Nephron (organoid): ENCODE data around the gene MEGF9.
"Not testable (repeated sequence)": the region's sequence is repeated elsewhere in the genome, so short reads cannot be mapped to it uniquely, and the experiment has no call there.

Experiments used
- H3K27ac Mint-ChIP-seq, 3 experiments: 2 replicates each; pipeline ENCODE4 v1.8.0; 2020; ENCODE audit warnings: mixed read lengths in 3 of 3, mild to moderate bottlenecking in 2 of 3, moderate library complexity in 1 of 3
- H3K27me3 Mint-ChIP-seq: 2 replicates; pipeline ENCODE4 v1.8.0; 2021; ENCODE audit warnings: low read depth, mild to moderate bottlenecking, moderate library complexity, mixed read lengths
- H3K36me3 Mint-ChIP-seq: 2 replicates; pipeline ENCODE4 v1.8.0; 2020; ENCODE audit warnings: low read depth, mixed read lengths
- H3K4me1 Mint-ChIP-seq: 2 replicates; pipeline ENCODE4 v1.8.0; 2020; ENCODE audit warnings: mixed read lengths
- H3K4me3 Mint-ChIP-seq, 3 experiments: 2 replicates each; pipeline ENCODE4 v1.8.0; 2020; ENCODE audit warnings: mild to moderate bottlenecking in 3 of 3, mixed read lengths in 3 of 3, moderate library complexity in 2 of 3
- H3K9me3 Mint-ChIP-seq: 2 replicates; pipeline ENCODE4 v1.8.0; 2020; ENCODE audit warnings: mixed read lengths
- TF ChIP-seq, protein P1 (sequence below), 3 experiments: fragments of 200-600 bp; sonication (generic); IDR thresholded peaks; one replicate each; pipeline ENCODE4 v1.5.0; 2021; ENCODE audit warnings: antibody characterized with exemption in 3 of 3; ENCODE audit not compliant: unreplicated experiment in 3 of 3

Gene MEGF9

DNA sequence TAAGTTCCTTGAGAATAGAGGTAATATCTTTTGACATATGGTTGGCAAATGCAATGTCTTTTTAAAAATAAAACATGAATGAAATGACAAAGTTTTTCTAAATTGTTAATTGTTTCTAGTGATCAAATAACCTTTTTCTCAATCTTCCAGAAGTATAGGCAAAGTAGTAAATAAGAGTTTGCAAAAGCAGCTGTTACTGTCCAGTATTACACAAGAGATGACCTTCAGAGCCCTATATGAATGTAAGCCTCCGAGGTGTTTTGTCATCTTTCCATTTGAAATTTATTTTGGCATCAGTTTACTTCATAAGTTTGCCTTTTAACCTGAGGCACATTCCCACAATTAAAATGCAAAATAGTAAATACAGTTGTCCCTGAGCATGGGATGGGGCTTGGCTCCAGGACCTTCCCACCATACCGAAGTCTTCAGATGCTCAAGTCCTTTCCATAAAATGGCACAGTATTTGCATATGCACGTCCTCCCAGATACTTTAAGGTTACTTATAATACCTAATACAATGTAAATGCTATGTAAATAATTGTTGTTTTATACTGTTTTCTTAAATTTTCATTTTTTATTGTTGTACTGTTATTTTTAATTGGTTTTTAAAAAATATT lies 65.6 kb downstream of the MEGF9 start:
- Mint-ChIP-seq H3K4me1 (peaks cover 4% of the 10 kb centered on the region), H3K4me3 (no peak overlapping the region), H3K9me3 (no peaks in the 10 kb centered on the region), H3K27me3 (no peaks in the 10 kb centered on the region), H3K36me3 (no peaks in the 10 kb centered on the region), H3K27ac (no peak overlapping the region)
- TF ChIP-seq, protein P1, sequence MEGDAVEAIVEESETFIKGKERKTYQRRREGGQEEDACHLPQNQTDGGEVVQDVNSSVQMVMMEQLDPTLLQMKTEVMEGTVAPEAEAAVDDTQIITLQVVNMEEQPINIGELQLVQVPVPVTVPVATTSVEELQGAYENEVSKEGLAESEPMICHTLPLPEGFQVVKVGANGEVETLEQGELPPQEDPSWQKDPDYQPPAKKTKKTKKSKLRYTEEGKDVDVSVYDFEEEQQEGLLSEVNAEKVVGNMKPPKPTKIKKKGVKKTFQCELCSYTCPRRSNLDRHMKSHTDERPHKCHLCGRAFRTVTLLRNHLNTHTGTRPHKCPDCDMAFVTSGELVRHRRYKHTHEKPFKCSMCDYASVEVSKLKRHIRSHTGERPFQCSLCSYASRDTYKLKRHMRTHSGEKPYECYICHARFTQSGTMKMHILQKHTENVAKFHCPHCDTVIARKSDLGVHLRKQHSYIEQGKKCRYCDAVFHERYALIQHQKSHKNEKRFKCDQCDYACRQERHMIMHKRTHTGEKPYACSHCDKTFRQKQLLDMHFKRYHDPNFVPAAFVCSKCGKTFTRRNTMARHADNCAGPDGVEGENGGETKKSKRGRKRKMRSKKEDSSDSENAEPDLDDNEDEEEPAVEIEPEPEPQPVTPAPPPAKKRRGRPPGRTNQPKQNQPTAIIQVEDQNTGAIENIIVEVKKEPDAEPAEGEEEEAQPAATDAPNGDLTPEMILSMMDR (IDR thresholded peaks at IDR 0.05; ENCODE audit: unreplicated experiment in 3 of 3), result no peak

DNA sequence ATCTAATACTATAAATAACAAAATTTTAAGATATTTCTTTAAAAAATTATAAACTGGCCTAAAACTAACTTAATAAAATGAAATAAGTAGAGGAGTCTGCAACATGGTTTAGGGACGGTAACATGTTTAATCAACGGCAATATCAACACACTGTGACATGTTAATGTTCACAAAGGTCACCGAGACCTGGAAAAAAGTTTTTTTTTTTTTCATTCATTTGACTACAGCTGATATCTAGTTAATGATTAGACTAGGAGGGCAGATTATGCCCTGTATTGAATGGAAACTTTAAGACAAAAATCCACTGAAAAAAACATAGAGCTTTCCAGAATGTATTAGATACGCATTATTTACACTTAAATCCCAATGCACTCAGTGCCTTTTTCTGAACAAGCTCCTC lies 67.3 kb downstream of the MEGF9 start:
- Mint-ChIP-seq H3K4me1 (peaks cover 4% of the 10 kb centered on the region), H3K27ac (no peak overlapping the region), H3K27me3 (no peaks in the 10 kb centered on the region), H3K9me3 (no peaks in the 10 kb centered on the region), H3K36me3 (no peaks in the 10 kb centered on the region), H3K4me3 (no peak overlapping the region)
- TF ChIP-seq, protein P1 (IDR thresholded peaks at IDR 0.05; ENCODE audit: unreplicated experiment in 3 of 3), result no peak

DNA sequence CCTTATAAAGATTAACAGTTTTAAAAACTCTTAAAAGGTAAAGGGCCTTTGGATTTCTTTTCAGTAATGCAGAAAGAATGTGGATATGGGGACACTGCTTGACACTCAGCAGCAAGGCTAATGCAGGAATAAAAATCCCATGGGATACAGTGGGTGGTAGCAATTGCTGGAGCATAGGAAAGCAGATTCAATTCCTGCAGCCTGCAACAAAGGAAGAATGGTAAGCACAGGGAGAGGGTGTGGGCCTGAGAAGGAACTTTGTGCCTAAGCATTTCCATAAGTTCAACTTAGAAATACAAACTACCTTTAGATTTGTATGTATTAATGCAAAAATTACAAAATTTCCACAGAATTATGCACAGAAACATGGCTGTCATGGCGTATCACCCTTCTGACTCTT lies 68.5 kb downstream of the MEGF9 start:
- H3K36me3 Mint-ChIP-seq, result peaks cover 4% of the 10 kb centered on the region
- H3K4me1 Mint-ChIP-seq, result peaks cover 6% of the 10 kb centered on the region
- H3K4me3 Mint-ChIP-seq, result no peak overlapping the region
- no peak overlapping the region for H3K27ac Mint-ChIP-seq
- H3K9me3 Mint-ChIP-seq, result no peaks in the 10 kb centered on the region
- TF ChIP-seq, protein P1 (IDR thresholded peaks at IDR 0.05; ENCODE audit: unreplicated experiment in 3 of 3), result no peak
- no peaks in the 10 kb centered on the region for H3K27me3 Mint-ChIP-seq

DNA sequence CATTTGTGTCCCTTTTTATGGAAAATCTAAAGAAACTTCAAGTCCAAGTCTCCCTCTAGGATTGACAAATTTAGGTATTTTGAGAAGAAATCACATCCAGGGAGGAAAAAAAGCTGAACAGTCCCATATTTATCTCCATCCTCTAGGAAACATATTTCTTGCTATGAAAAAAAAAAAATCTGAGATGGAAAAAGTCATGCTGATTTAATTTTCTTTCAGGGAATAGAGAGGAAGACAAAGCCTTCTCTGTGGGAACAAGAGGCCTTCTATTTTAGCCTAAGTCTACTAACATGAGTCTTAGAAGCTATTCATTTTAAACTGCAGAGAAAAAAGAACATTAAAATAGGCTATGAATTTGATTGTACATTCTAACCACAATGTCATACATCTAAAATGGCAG lies 71.2 kb downstream of the MEGF9 start:
- Mint-ChIP-seq H3K27ac (no peak overlapping the region), H3K36me3 (peaks cover 4% of the 10 kb centered on the region), H3K27me3 (no peaks in the 10 kb centered on the region), H3K9me3 (no peaks in the 10 kb centered on the region), H3K4me1 (peaks cover 6% of the 10 kb centered on the region), H3K4me3 (no peak overlapping the region)
- TF ChIP-seq, protein P1 (IDR thresholded peaks at IDR 0.05; ENCODE audit: unreplicated experiment in 3 of 3), result no peak

DNA sequence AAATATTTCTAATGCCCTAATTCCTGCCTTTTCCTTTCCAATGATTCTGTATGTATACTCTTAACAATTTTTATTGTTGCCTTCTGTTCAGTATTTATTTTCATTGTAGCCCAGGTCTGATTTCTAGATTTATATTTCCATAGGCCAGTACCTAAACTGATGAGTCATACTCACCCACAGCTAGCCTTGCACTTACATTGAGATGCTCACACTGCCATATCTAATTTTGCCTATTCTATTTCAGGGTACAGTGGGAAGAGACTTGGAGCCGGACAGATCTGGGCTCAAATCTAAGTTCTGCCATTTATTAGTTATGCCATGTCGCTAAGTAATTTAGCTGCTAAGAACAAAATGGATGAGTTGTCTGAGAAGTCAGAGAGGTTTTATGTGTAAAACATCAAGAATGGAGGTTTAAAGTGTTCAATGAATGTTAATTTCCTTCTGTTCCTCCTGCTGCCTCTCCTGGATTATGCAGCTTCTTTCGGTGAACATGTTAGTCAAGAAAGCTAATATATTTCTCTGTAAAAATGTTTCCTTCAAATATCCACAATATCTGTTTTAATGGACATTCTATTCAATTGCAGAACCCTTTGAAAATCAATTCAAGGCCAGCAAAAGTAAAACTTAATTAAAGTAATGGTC lies 72.0 kb downstream of the MEGF9 start:
- no peaks in the 10 kb centered on the region for H3K9me3 Mint-ChIP-seq
- TF ChIP-seq, protein P1 (IDR thresholded peaks at IDR 0.05; ENCODE audit: unreplicated experiment in 3 of 3), result no peak
- H3K27ac Mint-ChIP-seq, result no peak overlapping the region
- no peaks in the 10 kb centered on the region for H3K27me3 Mint-ChIP-seq
- H3K36me3 Mint-ChIP-seq, result peaks cover 4% of the 10 kb centered on the region
- peaks cover 6% of the 10 kb centered on the region for H3K4me1 Mint-ChIP-seq
- H3K4me3 Mint-ChIP-seq, result no peak overlapping the region

DNA sequence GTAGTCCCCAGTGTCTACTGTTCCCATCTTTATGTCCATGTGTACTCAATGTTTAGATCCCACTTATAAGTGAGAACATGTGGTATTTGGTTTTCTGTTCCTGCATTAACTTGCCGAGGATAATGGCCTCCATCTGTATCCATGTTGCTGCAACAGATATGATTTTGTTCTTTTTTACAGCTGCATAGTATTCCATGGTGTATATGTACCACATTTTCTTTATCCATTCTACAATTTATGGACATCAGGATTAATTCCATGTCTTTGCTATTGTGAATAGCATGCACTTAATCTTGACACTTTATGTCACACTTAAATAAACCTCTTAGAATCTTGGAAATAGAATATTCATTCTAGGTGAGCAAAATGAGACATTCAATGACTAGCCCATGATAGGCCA lies 73.4 kb downstream of the MEGF9 start:
- not testable (repeated sequence) for H3K9me3 Mint-ChIP-seq, H3K27me3 Mint-ChIP-seq, H3K4me1 Mint-ChIP-seq, H3K27ac Mint-ChIP-seq, H3K4me3 Mint-ChIP-seq
- H3K36me3 Mint-ChIP-seq, result peaks cover 14% of the 10 kb centered on the region
